Prostate gland (tissue), 2 donors: ENCODE data around the gene ZNF579. TPM values are rescaled to one million over a fixed set of nuclear protein-coding genes. Genes with fewer than 3 reads are reported as not detected.

Source experiments
- DNase-seq: peaks from one replicate; pipeline ENCODE4 v3.0.0-alpha.2; 2019; ENCODE audit warnings: low spot score
- H3K27ac ChIP-seq, 2 donors: fragments of 200-600 bp; sonication (generic); 2 replicates each; pipeline ENCODE4 v1.5.1; 2017 to 2019
- H3K27me3 ChIP-seq: fragments of 200-600 bp; sonication (generic); replicated peaks from 2 replicates; pipeline ENCODE4 v1.5.1; 2019; ENCODE audit not compliant: insufficient read depth
- H3K36me3 ChIP-seq, 2 donors: fragments of 200-600 bp; sonication (generic); 1 replicate in 1 of 2; 2 replicates in 1 of 2; pipeline versions ENCODE4 v1.5.1 to v1.8.1; 2017 to 2019
- H3K4me1 ChIP-seq: fragments of 200-600 bp; sonication (generic); replicated peaks from 2 replicates; pipeline ENCODE4 v1.5.1; 2019
- H3K4me3 ChIP-seq, 2 donors: fragments of 200-600 bp; sonication (generic); 2 replicates each; pipeline ENCODE4 v1.5.1; 2017 to 2019
- H3K9me3 ChIP-seq: fragments of 200-600 bp; sonication (generic); 2 replicates; pipeline ENCODE4 v1.5.1; 2017
- CTCF ChIP-seq, 4 experiments: fragments of 200-600 bp in 2 of 4; fragments of 450-650 bp in 2 of 4; sonication (generic) in 2 of 4; IDR thresholded peaks; 1 replicate in 3 of 4; 2 replicates in 1 of 4; pipeline ENCODE4 v1.5.1; 2016 to 2019; ENCODE audit warnings: antibody characterized with exemption in 4 of 4, mild to moderate bottlenecking in 2 of 4, moderate library complexity in 2 of 4
- POLR2A ChIP-seq: fragments of 450-650 bp; IDR thresholded peaks from one replicate; pipeline ENCODE4 v1.6.1; 2016; ENCODE audit warnings: antibody characterized with exemption, mild to moderate bottlenecking
- POLR2AphosphoS5 ChIP-seq: sonication (generic); formaldehyde crosslinking; IDR thresholded peaks from one replicate; pipeline ENCODE4 v1.6.1; 2017; ENCODE audit warnings: antibody characterized with exemption
- WGBS: methylation state at CpG from one replicate; pipeline ENCODE4 v1.1.5; 2018; 5-methylcytosine and 5-hydroxymethylcytosine counted together
- intact Hi-C: fragments of 100-400 bp; cut with DNase I; formaldehyde crosslinking; loops from one replicate; pipeline ENCODE4 v1.14.2; 2022
- total RNA-seq, 2 donors: library from RNA; depleted of rRNA; stranded (reverse); fragments of >200 nt; gene quantifications; one replicate each; pipeline ENCODE4 v1.1.0, GENCODE V29; 2016

The ZNF579 gene
- total RNA-seq, 2 donors from 2014 or later = 8.7 to 10.8 TPM

GRCh38 chr19:55529636-55530234, 50.9 kb downstream of the ZNF579 start:
- TF ChIP-seq CTCF (IDR thresholded peaks at IDR 0.05) = no peak
- TF ChIP-seq POLR2AphosphoS5 = no peak
- no peak for TF ChIP-seq POLR2A
- intact Hi-C loops = no loop called here
- H3K36me3 ChIP-seq = no peaks in the 10 kb centered on the region
- H3K4me3 ChIP-seq = no peak overlapping the region
- no peak for DNase-seq
- H3K4me1 ChIP-seq = peaks cover 5% of the 10 kb centered on the region
- no peak overlapping the region for H3K27ac ChIP-seq
- 91% methylated on average over 55 of the region's 56 CpGs for WGBS
- H3K9me3 ChIP-seq = no peaks in the 10 kb centered on the region
- no peaks in the 10 kb centered on the region for H3K27me3 ChIP-seq

- Histone ChIP-seq H3K4me3 (no peak overlapping the region), H3K4me1 (peaks cover 5% of the 10 kb centered on the region), H3K27me3 (no peaks in the 10 kb centered on the region), H3K36me3 (no peaks in the 10 kb centered on the region), H3K27ac (no peak overlapping the region), H3K9me3 (no peaks in the 10 kb centered on the region)
- intact Hi-C loops = no loop called here
- WGBS = 24% methylated on average over 15 of the region's 15 CpGs
- TF ChIP-seq CTCF (IDR thresholded peaks at IDR 0.05) (no peak), POLR2AphosphoS5 (no peak), POLR2A (no peak)
- DNase-seq = no peak
Observed at GRCh38 chr19:55528030-55528803, 52.4 kb downstream of the ZNF579 start.

- WGBS = 80% methylated on average over 22 of the region's 22 CpGs
- Histone ChIP-seq H3K27ac (no peak overlapping the region), H3K4me1 (peaks cover 5% of the 10 kb centered on the region), H3K4me3 (no peak overlapping the region), H3K9me3 (no peaks in the 10 kb centered on the region), H3K27me3 (no peaks in the 10 kb centered on the region), H3K36me3 (no peaks in the 10 kb centered on the region)
- DNase-seq = no peak
- intact Hi-C loops = no loop called here
- no peak for TF ChIP-seq CTCF (IDR thresholded peaks at IDR 0.05)
- TF ChIP-seq POLR2A = no peak
- TF ChIP-seq POLR2AphosphoS5 = no peak
Observed at GRCh38 chr19:55527197-55528029, 53.2 kb downstream of the ZNF579 start.

Other genes starting within 250 kb of the ZNF579 start
- gene KMT5C, start 241.0 kb downstream of the ZNF579 start, total RNA-seq = 10 to 100 TPM; 17.8 to 32.3 TPM
- gene COX6B2, start 226.1 kb downstream of the ZNF579 start, total RNA-seq = 10 to 100 TPM in 1 of 2 donors, not detected in 1; 10.2 TPM
- 1 to 10 TPM in 1 of 2 donors, not detected in 1; 1.5 TPM for gene GARIN5B, start 217.6 kb downstream of the ZNF579 start, total RNA-seq
- gene IL11, start 210.4 kb downstream of the ZNF579 start, total RNA-seq = 1 to 10 TPM in 1 of 2 donors, not detected in 1; 2.0 TPM
- gene TMEM190, start 204.0 kb downstream of the ZNF579 start, total RNA-seq = not detected
- gene TMEM238, start 196.6 kb downstream of the ZNF579 start, total RNA-seq = 100 to 1,000 TPM in 1 of 2 donors, 10 to 100 TPM in 1; 19.6 to 116 TPM
- gene RPL28, start 194.9 kb downstream of the ZNF579 start, total RNA-seq = 100 to 1,000 TPM; 439 to 554 TPM
- gene UBE2S, start 173.1 kb downstream of the ZNF579 start, total RNA-seq = 10 to 100 TPM; 10.3 to 49.9 TPM
- gene SHISA7, start 137.5 kb downstream of the ZNF579 start, total RNA-seq = not detected
- 100 to 1,000 TPM in 1 of 2 donors, 10 to 100 TPM in 1; 85.1 to 117 TPM for gene ISOC2, start 119.2 kb downstream of the ZNF579 start, total RNA-seq
- not detected for gene C19orf85, start 116.1 kb downstream of the ZNF579 start, total RNA-seq
- gene ZNF628, start 104.2 kb downstream of the ZNF579 start, total RNA-seq = 10 to 100 TPM; 10.9 to 66.4 TPM
- gene NAT14, start 95.7 kb downstream of the ZNF579 start, total RNA-seq = 10 to 100 TPM; 10.8 to 19.8 TPM
- gene SSC5D, start 92.4 kb downstream of the ZNF579 start, total RNA-seq = 1 to 10 TPM; 5.6 to 8.6 TPM
- gene SBK2, start 43.7 kb downstream of the ZNF579 start, total RNA-seq = not detected
- gene SBK3, start 35.3 kb downstream of the ZNF579 start, total RNA-seq = under 1 TPM; 0.23 to 0.74 TPM
- 10 to 100 TPM; 14.8 to 16.4 TPM for gene FIZ1, start 18.7 kb upstream of the ZNF579 start, total RNA-seq
- 10 to 100 TPM; 30.2 to 54.8 TPM for gene ZNF524, start 19.4 kb upstream of the ZNF579 start, total RNA-seq
- 10 to 100 TPM; 18.4 to 21.0 TPM for gene ZNF865, start 24.8 kb upstream of the ZNF579 start, total RNA-seq
- 10 to 100 TPM in 1 of 2 donors, 1 to 10 TPM in 1; 8.9 to 17.2 TPM for gene ZNF784, start 43.7 kb upstream of the ZNF579 start, total RNA-seq
- 10 to 100 TPM; 49.7 to 70.5 TPM for gene ZNF580, start 60.2 kb upstream of the ZNF579 start, total RNA-seq
- gene ZNF581, start 62.8 kb upstream of the ZNF579 start, total RNA-seq = 10 to 100 TPM; 19.7 to 20.6 TPM
- 10 to 100 TPM; 17.7 to 70.2 TPM for gene CCDC106, start 67.4 kb upstream of the ZNF579 start, total RNA-seq
- 100 to 1,000 TPM in 1 of 2 donors, 10 to 100 TPM in 1; 99.2 to 224 TPM for gene U2AF2, start 74.2 kb upstream of the ZNF579 start, total RNA-seq
- gene EPN1, start 94.4 kb upstream of the ZNF579 start, total RNA-seq = 100 to 1,000 TPM; 160 to 345 TPM
- 1 to 10 TPM in 1 of 2 donors, not detected in 1; 4.0 TPM for gene NLRP9, start 157.6 kb upstream of the ZNF579 start, total RNA-seq
- under 1 TPM in 1 of 2 donors, not detected in 1; 0.80 TPM for gene RFPL4A, start 178.2 kb upstream of the ZNF579 start, total RNA-seq
- not detected for gene RFPL4AL1, start 188.3 kb upstream of the ZNF579 start, total RNA-seq